ENCODE data around the gene ITGB2. TPM values are rescaled to one million over a fixed set of nuclear protein-coding genes. Genes with fewer than 3 reads are reported as not detected.

The ITGB2 gene
- 24.1 TPM for total RNA-seq

GRCh38 chr21:44920694-44921604 lies at the start of gene ITGB2:
Gene ITGB2 (minus strand): TSS chr21:44920899. CDS start chr21:44910782, 10,117 bp downstream.

GRCh38 chr21:44939532-44940115 lies 18.9 kb upstream of the ITGB2 start, which contains the start of gene SLX9:
Gene SLX9 (plus strand): TSS chr21:44940029. CDS start chr21:44940058, 29 bp downstream.

GRCh38 chr21:44873356-44874239 lies 47.1 kb downstream of the ITGB2 start, which contains the start of gene PTTG1IP:
Gene PTTG1IP (minus strand): TSS chr21:44873690. CDS start chr21:44873616, 74 bp downstream.

Other genes starting within 250 kb of the ITGB2 start
- not detected for gene KRTAP12-1, start 238.7 kb downstream of the ITGB2 start, total RNA-seq
- not detected for gene KRTAP10-12, start 223.7 kb downstream of the ITGB2 start, total RNA-seq
- not detected for gene TSPEAR, start 209.3 kb downstream of the ITGB2 start, total RNA-seq
- gene UBE2G2, start 119.1 kb downstream of the ITGB2 start, total RNA-seq = 73.3 TPM
- 59.3 TPM for gene SUMO3, start 102.8 kb downstream of the ITGB2 start, total RNA-seq
- 172 TPM for gene PTTG1IP, start 47.2 kb downstream of the ITGB2 start, total RNA-seq
- gene SLX9, start 19.1 kb upstream of the ITGB2 start, total RNA-seq = 13.9 TPM
- gene ADARB1, start 153.7 kb upstream of the ITGB2 start, total RNA-seq = 79.0 TPM